ENCODE data around the gene LSG1.
A peak's percentile ranks its signal among the peaks of the same experiment; 100 is the strongest.

Gene LSG1

GRCh38 chr3:194686816-194687637 is 15.0 kb upstream of the LSG1 start:
- DNase-seq, result peak; percentile 45

- no peak for DNase-seq
These were observed 14.4 kb upstream of the LSG1 start for GRCh38 chr3:194686414-194686815.

- peak; percentile 79 for DNase-seq
These were observed 13.9 kb upstream of the LSG1 start, which contains the start of gene FAM43A for GRCh38 chr3:194685718-194686413. TSS of gene FAM43A (plus strand) at chr3:194685883. CDS start at chr3:194686827, 944 bp downstream.

DNA sequence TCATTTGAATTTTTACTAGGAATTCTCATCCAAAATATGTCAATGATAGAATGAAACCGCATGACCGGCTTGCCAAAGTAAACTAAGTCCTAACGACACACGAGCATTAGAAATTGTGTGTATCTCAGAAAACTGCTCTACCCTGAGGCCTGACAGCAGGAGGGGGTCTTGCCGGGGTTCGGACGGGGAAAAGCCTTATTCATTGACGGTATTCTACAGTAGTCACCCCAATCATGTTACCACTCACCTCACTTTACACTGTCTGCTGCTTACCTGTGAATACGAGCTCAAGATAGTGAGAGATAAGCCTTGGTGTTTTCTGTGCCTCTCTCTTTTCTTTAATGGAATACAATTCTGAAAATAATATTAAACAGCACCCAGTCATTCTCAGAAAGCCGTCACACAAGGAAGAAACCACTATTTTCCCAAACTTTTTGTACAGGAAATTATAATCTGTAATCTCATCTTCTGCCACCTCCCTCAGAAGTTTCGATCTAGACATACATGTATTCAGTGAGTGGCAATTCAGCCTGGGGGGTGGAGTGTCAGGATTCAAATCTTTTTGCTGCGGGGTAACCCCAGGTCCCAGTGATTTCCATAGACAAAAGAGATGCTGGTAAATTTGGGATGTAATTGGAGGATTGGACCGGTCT is 13.2 kb upstream of the LSG1 start:
- DNase-seq, result peak; percentile 79

- no peak for DNase-seq
These were observed 11.4 kb upstream of the LSG1 start for GRCh38 chr3:194683380-194683779.

GRCh38 chr3:194682694-194683310 is 10.8 kb upstream of the LSG1 start:
- DNase-seq, result peak; percentile 57

DNA sequence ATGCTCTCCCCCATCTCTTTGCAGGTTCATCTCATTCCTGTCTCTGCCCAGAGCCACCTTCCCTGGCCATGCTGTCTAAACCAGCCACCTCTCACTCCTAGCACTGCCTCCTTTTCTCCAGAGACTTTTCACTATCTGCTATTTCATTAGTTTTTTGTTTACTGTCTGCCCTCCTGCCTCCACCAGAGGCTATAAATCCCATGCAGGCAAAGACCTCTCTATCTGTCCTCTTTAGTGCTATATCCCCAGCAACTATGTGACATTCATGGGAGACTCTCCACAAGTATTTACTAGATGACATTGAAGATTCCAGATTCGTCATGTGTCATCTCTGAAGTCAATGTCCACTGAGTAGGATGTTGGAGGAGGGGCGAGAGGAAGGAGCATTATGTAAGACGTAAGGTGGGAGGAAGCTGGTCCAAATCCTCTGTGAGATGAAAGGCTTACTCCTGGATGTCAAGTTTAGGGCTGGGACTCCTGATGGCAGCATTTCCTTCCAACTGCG is 10.2 kb upstream of the LSG1 start:
- DNase-seq, result no peak

DNA sequence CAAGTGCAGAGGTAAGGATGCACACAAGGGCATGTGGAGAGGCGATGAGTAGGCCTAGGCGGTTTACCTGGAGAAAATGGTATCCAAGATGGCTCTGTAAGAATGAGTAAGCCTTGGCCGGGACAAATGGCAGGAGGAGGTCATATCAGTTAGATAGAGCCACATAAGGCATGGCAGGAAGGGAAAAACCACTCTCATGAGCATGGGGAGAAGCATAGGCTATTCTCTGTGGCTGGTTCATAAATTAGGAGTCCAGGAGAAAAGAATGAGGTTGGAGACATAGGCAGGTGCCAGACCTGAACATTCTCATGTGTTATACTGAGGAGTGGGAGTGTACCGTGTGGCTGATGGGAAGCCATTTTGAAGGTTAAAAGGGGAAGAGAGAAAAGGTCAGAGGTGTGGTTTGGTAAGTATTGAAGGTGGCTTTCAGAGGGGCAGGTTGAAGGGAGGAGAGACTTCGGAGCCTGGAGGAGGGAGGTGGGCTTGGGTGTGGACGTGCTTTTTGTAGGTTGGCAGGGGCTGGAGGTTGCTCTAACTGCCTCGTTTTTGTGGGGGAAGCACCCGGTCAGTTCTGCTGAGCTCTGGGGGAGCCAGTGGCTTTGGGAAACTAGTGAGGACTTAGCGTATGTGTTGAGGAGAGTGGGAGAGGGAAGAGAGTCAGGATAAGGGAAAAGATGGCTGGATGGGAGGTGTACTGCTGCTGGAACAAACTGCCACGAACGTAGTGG is 9.1 kb upstream of the LSG1 start:
- DNase-seq, result no peak

DNA sequence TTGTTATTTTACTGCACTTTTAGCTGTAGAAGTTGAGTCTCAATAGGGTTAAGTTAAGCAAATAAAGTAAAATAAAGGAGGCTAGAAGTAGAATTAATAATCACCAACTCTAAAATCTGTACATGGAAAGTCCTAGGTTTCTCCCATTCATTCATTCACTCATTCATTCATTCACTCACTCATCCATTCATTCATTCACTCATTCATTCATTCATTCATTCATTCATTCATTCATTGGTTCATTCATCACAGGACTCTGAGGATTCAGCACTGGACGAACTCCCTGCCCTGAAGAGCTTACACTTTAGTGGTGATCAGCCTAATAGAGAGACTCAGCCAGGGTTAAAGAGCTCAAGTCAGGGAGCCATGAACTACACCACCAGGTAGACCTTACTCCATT is 4.5 kb upstream of the LSG1 start:
- DNase-seq, result no peak

DNA sequence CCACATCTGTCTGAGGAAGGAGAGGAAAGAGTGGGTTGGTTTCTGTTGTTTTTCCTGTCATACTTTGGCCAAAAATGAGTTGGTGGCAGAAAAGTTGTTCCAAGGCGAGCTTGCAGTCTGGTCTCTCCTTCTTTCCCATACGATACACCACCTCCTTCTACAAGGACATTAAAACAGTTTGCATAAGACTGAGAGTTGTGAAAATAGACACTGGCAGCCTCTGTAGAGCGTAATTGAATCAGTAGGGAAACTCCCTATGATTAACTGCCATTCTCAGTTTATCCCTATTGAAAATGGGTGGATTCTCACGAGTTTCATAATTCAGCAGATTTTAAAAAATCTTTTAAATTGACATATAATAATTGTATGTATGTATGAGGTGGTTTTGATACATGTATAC is 3.7 kb upstream of the LSG1 start:
- no peak for DNase-seq

GRCh38 chr3:194675081-194675640 is 3.2 kb upstream of the LSG1 start:
- DNase-seq, result peak; percentile 79

GRCh38 chr3:194673761-194674160 is 1.8 kb upstream of the LSG1 start:
- no peak for DNase-seq

- DNase-seq, result no peak
These were observed 885 bp upstream of the LSG1 start for GRCh38 chr3:194672876-194673275.

DNA sequence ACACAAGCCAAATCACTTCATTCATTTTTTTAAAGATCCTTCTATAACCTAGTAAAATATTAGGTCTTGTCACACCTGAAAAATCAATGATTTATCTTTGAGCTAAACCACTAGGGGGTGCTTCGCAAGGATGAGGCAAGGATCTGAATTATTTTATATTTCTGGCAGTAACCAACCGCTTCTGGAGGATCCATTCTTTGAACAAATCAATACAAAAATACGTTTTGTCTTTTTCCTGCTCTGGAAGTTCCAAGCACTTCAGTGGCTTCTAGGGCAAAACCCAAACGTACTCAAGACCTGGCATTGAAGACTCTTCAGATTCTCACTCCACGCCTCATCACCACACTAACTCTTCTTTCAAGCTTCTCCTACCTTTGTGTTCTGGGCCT is 486 bp downstream of the LSG1 start:
- DNase-seq, result no peak

- DNase-seq, result no peak
These were observed 4.6 kb downstream of the LSG1 start for GRCh38 chr3:194667363-194667762.

- no peak for DNase-seq
These were observed 7.1 kb downstream of the LSG1 start for GRCh38 chr3:194664857-194665256.

- no peak for DNase-seq
These were observed 10.0 kb downstream of the LSG1 start for GRCh38 chr3:194661946-194662345.

DNA sequence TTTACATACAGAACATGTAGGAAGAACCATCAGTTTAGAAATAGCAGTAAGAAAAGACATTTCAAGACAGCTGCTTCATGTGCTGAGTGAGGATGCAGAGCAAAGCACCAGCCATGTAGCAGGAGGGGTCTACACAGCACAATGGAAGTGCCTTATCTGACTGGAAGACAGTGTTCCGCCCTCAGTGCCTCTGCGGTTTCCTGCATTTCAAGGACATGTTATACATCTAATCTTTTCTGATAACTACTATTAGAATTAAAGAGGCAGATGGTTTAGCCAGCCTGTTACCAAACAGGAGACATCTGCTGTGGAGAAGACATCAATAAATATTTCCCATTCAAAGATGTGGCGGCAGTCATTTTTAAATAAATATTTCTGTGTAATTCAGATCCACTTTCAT is 10.6 kb downstream of the LSG1 start:
- no peak for DNase-seq

GRCh38 chr3:194659778-194660177 is 12.2 kb downstream of the LSG1 start:
- DNase-seq, result no peak

- no peak for DNase-seq
These were observed 13.3 kb downstream of the LSG1 start for GRCh38 chr3:194658477-194659242.

- no peak for DNase-seq
These were observed 14.6 kb downstream of the LSG1 start for GRCh38 chr3:194657439-194657838.
